HG03060 (cell line): ENCODE results near the gene HNRNPL.
"Not testable (repeated sequence)": the region's sequence is repeated elsewhere in the genome, so short reads cannot be mapped to it uniquely, and the experiment has no call there.

Experiments used
- ATAC-seq: cut with Tn5 transposase; IDR thresholded peaks from one replicate; pipeline ENCODE4 v1.9.1; 2021; ENCODE audit warnings: low read depth, moderate number of reproducible peaks; ENCODE audit not compliant: unreplicated experiment

The HNRNPL gene

GRCh38 chr19:38869836-38870607 lies 20.2 kb upstream of the HNRNPL start:
- no peak for ATAC-seq

DNA sequence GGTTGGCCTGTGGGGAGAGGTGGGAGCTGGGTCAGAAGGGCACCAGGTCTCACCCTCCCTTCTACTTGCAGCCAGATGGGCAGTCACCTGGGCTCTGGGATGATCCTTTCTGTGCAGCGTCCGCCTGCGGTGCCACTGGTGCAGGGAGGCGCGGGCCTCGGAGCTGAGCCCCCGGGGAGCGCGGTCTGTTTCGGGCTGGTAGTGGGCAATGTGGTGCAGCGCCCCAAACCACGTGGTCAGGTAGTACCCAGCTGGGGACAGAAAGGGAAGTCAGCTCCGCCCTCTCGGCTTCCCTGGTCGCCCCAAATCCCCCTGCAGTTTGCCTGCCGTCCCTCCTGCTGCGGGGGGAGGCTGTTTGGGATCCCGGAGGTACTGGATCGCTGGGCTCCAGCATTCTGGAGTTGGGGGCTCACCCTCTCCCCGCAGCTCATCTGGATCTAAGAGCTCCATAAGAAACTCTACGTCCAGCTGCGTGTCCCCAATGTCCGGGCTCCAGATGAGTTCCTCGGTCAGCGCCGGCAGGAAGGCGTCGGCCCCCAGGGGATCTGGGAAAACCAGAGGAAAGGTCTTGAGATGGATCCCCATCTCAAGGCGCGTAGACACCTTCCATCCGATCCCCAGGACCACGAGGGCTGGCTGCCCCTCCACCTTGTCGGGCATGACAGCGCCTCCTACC lies 19.5 kb upstream of the HNRNPL start:
- no peak for ATAC-seq

- ATAC-seq: no peak
Measured at GRCh38 chr19:38868551-38868950, 18.8 kb upstream of the HNRNPL start.

DNA sequence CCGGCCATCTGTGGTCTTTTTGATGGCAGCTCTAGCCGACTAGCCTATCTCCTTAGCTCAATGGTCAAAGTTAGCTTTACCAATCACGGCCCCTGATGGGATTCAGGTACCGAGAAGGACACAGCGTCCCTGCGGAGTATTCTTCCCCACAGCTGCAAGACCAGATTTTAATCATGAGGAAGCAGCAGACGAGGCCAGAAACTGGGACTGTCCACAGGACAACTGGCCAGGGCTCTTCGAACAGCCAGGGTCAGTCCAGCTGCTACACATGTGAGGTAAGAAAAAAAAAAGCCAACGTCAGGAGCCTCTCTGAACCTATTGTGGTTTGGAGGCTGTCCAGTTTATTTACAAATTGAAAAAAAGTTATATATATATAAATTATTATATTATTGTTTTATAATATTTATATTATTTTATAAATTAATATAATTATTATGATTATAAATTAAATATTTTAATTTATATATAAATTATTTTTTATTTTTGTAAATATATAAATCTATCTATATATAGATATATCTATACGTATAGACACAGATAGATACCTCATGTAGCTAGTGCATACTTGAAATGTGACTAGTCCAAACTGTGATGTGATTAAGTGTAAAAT lies 17.5 kb upstream of the HNRNPL start:
- no peak for ATAC-seq

DNA sequence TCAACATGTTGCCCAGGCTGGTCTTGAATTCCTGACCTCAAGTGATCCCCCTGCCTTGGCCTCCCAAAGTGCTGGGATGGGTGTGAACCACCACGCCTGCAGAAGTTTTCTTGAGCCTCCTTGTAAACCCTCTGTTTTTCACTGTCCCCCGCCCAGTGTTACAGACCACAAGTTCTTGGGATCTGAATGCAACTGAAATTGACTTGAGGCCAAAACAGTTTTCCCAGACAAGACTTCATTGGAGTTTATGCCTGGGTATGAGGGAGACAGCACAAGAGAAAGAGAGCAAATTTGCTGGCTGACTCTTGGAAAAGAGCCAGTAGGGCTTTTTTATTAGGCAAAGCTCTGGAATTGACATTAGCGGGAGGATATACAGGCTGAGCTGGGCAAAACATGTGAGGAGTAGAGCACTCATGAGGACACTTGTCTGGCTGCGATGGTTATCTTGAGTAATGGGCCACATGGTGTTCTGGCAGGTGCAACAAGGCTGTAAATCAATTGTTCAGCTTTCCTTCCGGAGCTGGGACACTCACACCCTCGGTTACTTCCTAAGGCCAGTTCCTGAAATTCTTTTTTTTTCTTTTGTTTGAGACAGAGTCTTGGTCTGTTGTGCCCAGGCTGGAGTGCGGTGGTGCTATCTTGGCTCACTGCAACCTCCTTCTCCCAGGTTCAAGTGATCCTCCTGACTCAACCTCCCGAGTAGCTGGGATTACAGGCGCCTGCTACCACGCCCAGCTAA lies 12.7 kb upstream of the HNRNPL start:
- ATAC-seq: no peak

GRCh38 chr19:38861368-38861767 lies 11.6 kb upstream of the HNRNPL start:
- no peak for ATAC-seq

DNA sequence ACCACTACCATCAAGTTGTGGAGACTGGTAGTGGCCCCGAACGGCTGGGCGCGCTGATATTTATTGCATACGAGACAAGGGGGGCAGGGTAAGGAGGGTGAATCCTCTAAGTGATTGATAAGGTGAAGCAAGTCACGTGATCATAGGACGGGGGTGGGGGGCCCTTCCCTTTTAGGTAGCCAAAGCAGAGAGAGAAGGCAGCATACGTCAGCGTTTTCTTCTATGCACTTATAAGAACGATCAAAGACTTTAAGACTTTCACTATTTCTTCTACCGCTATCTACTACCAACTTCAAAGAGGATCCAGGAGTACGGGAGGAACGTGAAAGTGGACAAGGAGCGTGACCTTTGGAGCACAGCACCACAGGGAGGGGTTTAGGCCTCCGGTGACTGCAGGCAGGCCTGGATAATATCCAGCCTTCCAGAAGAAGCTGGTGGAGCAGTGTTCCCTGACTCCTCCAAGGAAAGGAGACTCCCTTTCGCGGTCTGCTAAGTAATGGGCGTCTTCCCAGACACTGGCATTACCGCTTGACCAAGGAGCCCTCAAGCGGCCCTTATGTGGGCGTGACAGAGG lies 9.9 kb upstream of the HNRNPL start:
- not testable (repeated sequence) for ATAC-seq

DNA sequence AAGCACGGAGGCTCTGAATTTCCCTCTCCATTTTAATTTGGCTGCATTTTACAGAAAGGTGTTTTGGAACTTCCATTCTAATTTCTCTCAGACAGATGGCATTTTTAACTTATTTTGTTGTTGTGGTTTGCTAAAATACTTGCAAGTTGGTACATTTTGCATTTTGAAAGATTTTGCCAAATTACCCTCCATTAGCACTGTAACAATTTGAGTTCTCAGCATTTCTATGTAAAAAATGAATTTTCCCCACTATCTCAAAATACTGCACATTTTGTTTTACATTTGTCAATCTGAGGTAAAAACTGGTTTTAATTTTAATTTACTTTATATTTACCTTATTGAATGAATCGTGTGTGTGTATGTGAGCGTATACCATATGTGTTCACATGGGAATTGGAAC lies 7.0 kb upstream of the HNRNPL start:
- ATAC-seq: no peak

DNA sequence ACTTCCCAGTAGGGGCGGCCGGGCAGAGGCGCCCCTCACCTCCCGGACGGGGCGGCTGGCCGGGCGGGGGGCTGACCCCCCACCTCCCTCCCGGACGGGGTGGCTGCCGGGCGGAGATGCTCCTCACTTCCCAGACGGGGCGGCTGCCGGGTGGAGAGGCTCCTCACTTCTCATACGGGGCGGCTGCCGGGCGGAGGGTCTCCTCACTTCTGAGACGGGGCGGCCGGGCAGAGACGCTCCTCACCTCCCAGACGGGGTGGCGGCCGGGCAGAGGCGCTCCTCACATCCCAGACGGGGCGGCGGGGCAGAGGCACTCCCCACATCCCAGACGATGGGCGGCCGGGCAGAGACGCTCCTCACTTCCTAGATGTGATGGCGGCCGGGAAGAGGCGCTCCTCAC lies 6.0 kb upstream of the HNRNPL start:
- not testable (repeated sequence) for ATAC-seq

- ATAC-seq: not testable (repeated sequence)
Measured at GRCh38 chr19:38854961-38855360, 5.2 kb upstream of the HNRNPL start.

GRCh38 chr19:38853214-38853613 lies 3.4 kb upstream of the HNRNPL start:
- no peak for ATAC-seq

- ATAC-seq: no peak
Measured at GRCh38 chr19:38852231-38853044, 2.7 kb upstream of the HNRNPL start.

DNA sequence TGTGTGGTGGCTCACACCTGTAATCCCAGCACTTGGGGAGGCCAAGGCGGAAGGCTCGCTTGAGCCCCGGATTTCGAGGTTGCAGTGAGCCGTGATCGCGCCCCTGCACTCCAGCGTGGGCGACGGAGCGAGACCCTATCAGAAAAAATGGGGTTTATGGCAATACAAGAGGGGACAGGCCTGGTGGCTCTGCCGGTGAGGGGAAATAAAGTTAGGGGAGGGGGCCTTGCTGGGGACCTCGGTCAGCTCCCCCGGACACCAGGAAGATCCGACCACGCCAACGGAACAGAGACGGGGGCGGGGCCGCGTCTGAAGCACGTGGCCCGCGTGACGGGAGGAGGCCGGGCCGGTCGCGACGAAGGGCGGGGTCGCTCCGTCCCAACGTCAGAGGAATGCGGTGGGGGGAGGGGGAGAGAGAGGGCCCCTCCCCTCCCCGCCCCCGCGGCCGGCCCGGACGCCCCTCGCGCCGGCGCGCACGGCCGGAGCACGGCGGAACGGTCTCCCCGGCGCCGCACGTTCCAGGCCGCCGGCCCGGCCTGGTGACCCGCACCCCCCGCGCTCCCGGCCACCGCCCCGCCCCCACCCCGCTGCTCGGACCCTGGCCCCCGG lies 1.9 kb upstream of the HNRNPL start:
- ATAC-seq: no peak

- ATAC-seq: no peak
Measured at GRCh38 chr19:38850976-38851621, 1.3 kb upstream of the HNRNPL start.

DNA sequence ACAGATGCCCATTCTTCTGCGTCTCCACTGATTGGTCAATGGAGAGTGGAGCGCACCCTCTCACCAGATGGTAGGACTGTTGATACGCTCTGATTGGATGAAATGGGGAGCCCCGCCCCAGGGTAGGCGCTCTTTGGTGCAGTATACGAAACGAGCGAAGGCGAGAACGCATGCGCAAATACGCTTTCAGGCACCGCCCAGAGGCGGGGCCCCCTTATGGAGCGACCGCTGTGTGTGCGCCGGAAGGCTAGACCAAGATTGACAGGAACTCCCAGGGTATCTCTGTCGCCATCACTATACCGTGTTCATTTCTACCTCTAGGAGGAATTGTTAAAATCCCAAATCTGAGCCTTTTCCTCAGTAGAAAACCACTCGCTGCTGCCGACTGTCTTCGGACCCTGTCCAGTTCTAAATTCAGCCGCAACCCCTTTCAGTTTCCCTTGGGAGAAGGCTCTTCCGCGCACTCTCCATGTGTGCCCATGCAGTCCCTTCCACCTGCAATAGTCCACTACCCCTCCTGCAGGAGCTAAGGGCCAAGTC lies 720 bp upstream of the HNRNPL start:
- peak; percentile 82 for ATAC-seq

GRCh38 chr19:38849147-38849859 lies 483 bp downstream of the HNRNPL start:
- no peak for ATAC-seq

- no peak for ATAC-seq
Measured at GRCh38 chr19:38848299-38849146, 1.3 kb downstream of the HNRNPL start.
